ENCODE data around the gene CATSPERB.

The CATSPERB gene, protein sequence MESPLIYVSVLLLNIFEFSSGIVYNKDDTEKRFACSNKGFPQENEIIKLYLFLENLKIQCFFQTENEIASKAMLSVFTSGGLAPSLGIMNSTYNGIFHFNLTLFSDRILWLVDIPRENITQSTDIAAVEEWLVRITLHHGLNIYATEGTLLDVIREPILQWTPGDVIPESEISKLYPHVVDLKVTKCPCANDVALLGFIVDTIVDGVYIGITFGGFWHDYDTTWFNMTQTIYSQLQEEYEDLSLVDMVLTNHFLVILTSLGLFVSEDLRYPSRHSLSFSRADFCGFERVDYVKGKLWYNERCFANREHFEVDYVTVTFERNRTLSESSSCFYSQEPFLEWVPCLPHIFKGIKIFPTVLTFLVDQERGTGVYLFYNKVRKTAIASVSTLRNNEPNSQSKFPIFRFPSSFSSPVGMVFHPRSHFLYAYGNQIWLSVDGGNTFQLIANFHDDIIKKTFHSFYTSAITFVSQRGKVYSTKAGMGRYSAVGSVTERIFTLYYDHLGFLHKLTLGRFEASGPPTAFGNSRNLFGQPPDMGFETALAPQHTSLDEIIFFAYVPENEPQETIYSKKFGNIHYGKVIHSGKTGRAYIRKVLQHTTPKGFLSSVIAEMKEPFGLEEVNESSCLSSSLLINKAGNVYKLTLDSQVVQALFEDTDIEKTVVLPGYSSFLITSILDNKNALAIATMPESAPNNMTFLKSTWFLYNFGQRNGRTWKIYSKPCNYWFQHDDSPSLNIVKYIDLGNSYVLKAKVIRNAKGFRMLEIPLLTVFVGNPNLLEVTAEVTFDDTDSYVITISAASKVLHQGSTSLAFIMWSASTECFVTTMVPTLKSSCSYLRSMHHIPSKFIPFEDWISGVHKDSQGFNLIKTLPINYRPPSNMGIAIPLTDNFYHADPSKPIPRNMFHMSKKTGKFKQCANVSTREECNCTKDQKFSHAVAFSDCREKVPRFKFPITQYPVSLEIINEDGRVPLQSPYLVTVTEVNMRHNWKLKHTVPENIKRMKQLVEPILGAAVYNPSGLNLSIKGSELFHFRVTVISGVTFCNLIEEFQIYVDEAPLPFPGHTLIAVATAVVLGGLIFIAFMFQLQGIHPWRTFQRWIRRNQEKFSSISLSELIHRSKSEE

DNA sequence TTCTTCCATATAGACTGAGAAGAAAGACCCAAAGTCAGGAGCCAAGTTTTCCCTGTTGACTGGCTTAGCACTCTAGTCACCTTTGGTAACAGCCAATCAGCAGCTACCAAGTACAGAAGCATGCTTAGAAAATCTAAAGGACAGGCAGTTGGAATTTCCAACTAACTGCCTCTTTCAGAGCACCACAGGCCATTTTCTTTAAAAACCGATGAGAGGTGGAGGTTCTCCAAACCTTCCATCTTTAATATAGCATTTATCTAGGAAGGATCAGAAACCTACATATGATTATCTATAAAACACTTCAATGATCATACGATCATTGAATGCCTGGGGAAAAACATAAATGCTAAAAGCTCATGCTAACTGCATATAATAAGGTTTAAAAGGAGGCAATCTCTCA is at the start of gene CATSPERB:
TSS of gene CATSPERB (minus strand) at position 101 of the 400 bp plus-strand sequence. CDS start 2,607 bp downstream, outside the sequence.
- Histone ChIP-seq H3K27me3 (no peaks in the 10 kb centered on the region), H3K9me3 (replicated peaks in 1 of 11) (no peaks in the 10 kb centered on the region), H3K27ac (no peak within 1 kb of the TSS), H3K4me2 (no peak within 1 kb of the TSS), H3K9ac (no peak within 1 kb of the TSS), H4K20me1 (no peaks in the 10 kb centered on the region), H3K36me3 (no peaks in the 10 kb centered on the region), H3K4me3 (no peak within 1 kb of the TSS), H3K4me1 (no peaks in the 10 kb centered on the region)
- TF ChIP-seq Cebpa-rat (IDR thresholded peaks at IDR 0.05), result no peak

DNA sequence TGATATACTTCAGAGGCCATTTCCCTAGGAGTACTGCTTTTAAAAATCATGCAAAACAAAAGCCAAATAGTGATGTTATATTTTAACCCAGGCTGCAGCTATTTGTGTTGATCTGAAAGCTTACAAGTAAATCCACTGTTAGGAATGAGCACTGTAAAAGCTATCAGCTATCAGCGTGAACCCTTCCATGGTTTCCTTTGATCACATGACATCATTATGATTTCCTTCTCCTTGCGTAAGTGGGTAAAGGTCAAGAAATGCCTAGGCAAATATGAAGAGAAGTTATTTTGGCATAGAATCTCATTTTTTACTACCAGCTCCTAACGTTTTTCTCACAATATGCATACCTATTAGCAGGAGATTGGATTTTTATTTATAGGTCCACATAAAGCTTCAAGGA is 48.6 kb upstream of the CATSPERB start:
- Histone ChIP-seq H3K9me3 (replicated peaks in 1 of 11) (no peaks in the 10 kb centered on the region), H3K9ac (no peak overlapping the region), H4K20me1 (no peaks in the 10 kb centered on the region), H3K4me3 (no peak overlapping the region), H3K27me3 (no peaks in the 10 kb centered on the region), H3K27ac (no peak overlapping the region), H3K4me1 (no peaks in the 10 kb centered on the region), H3K4me2 (no peak overlapping the region), H3K36me3 (no peaks in the 10 kb centered on the region)
- no peak for TF ChIP-seq Cebpa-rat (IDR thresholded peaks at IDR 0.05)

DNA sequence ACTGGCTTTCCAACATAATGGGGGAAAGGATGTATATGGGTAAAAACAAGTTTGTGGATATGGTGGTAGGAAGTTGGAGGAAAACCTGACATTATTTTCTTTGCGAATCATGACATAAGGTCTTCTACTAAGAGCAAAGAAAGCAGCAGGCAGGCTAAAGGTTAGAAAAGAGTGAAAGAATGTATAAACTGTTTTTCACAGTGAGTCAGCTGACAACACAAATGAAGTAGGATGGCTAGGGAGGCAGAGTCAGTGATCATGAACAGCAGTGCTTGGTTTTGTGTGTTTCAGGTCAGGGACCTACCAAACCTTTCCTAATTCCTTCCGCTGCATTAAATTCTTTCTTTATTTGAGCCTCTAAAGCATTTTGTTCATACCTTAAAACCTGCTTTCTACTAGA is 46.3 kb upstream of the CATSPERB start:
- H3K27ac ChIP-seq, result no peak overlapping the region
- H3K27me3 ChIP-seq, result no peaks in the 10 kb centered on the region
- no peaks in the 10 kb centered on the region for H4K20me1 ChIP-seq
- no peak overlapping the region for H3K4me3 ChIP-seq
- TF ChIP-seq Cebpa-rat (IDR thresholded peaks at IDR 0.05), result no peak
- H3K4me2 ChIP-seq, result no peak overlapping the region
- no peak overlapping the region for H3K9ac ChIP-seq
- H3K4me1 ChIP-seq, result peaks cover 0 to 9% (median 6%) of the 10 kb centered on the region in 10 experiments; a peak in 12 of 20 replicates
- H3K9me3 ChIP-seq (replicated peaks in 1 of 11), result no peaks in the 10 kb centered on the region
- H3K36me3 ChIP-seq, result no peaks in the 10 kb centered on the region

GRCh38 chr14:91774140-91775096 is 42.5 kb upstream of the CATSPERB start:
- no peak overlapping the region for H3K9ac ChIP-seq
- no peaks in the 10 kb centered on the region for H4K20me1 ChIP-seq
- H3K4me1 ChIP-seq, result peaks cover 0 to 9% (median 6%) of the 10 kb centered on the region in 10 experiments; a peak in 12 of 20 replicates
- H3K27ac ChIP-seq, result no peak overlapping the region
- no peak for TF ChIP-seq Cebpa-rat (IDR thresholded peaks at IDR 0.05)
- H3K9me3 ChIP-seq (replicated peaks in 1 of 11), result no peaks in the 10 kb centered on the region
- peak overlapping the region in 7 of 11 experiments; percentile 7 to 40 (median 11); a peak in 6 of 22 replicates for H3K4me2 ChIP-seq
- H3K36me3 ChIP-seq, result no peaks in the 10 kb centered on the region
- H3K4me3 ChIP-seq, result no peak overlapping the region
- no peaks in the 10 kb centered on the region for H3K27me3 ChIP-seq

DNA sequence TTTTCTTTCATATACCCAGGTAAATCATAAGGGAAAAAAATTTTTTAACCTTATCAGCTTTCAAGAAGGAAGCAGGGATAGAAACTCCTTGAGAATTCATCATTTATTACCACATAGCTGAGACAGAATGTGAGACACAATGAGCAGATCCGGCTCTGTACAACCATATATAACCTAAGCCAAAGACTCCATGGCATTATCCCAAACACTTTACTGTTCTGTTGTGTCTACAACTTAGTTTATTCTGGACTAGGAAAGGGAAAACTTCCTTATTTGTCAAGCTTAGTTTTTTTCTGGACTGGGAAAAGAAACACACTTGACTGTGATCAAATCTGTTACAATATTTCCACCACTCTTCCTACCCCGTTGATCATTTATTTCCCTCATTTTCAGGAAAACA is 38.3 kb upstream of the CATSPERB start:
- Histone ChIP-seq H3K27me3 (no peaks in the 10 kb centered on the region), H3K36me3 (no peaks in the 10 kb centered on the region), H3K4me1 (peaks cover 0 to 9% (median 6%) of the 10 kb centered on the region in 10 experiments; a peak in 12 of 20 replicates), H4K20me1 (no peaks in the 10 kb centered on the region), H3K4me3 (no peak overlapping the region), H3K9me3 (replicated peaks in 1 of 11) (no peaks in the 10 kb centered on the region), H3K4me2 (no peak overlapping the region), H3K27ac (no peak overlapping the region), H3K9ac (no peak overlapping the region)
- TF ChIP-seq Cebpa-rat (IDR thresholded peaks at IDR 0.05), result no peak

DNA sequence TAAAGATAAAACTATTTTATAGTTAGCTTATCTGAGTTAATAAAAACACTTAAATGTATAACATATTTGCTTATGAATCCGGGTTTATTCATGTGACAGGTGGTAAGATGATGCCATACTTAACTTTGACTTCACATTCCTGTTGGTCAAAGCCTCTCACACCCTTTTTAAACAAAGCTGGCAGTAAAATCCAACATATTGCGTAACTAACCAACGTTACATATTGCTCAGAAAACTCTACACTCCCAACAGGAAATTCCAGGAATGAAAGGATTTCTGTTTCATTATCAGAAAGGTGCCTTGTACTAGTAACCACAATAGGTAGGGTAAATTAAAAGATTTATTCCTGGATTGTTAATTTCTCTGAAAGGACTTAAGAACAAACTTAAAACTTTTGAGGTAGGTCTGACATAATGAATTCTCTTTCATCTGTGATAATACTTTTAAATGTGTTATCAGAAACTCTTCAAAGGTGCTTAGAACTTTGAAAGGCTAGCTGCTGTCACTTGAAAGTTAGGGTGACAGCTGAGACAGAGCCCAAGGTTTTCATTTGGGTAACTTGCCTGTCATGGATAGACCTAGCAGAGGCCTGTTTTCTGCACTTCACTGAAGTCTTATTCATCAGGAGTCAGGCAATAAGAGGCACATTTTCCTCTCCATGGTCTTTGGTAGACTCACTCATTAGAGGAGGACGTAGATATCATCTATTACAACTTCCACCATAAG is 23.8 kb upstream of the CATSPERB start:
- H4K20me1 ChIP-seq, result no peaks in the 10 kb centered on the region
- no peak overlapping the region for H3K4me3 ChIP-seq
- peaks cover 0 to 12% (median 7%) of the 10 kb centered on the region in 10 experiments; a peak in 8 of 20 replicates for H3K4me1 ChIP-seq
- no peaks in the 10 kb centered on the region for H3K27me3 ChIP-seq
- peak in 3 of 11 experiments; percentile 8 to 83 (median 59); a peak in 4 of 22 replicates for TF ChIP-seq Cebpa-rat (IDR thresholded peaks at IDR 0.05)
- H3K4me2 ChIP-seq, result no peak overlapping the region
- no peak overlapping the region for H3K9ac ChIP-seq
- no peaks in the 10 kb centered on the region; a peak in 1 of 22 replicates for H3K36me3 ChIP-seq
- H3K27ac ChIP-seq, result no peak overlapping the region
- peaks cover 15 to 18% (median 17%) of the 10 kb centered on the region in 11 experiments for H3K9me3 ChIP-seq (replicated peaks in 1 of 11)

DNA sequence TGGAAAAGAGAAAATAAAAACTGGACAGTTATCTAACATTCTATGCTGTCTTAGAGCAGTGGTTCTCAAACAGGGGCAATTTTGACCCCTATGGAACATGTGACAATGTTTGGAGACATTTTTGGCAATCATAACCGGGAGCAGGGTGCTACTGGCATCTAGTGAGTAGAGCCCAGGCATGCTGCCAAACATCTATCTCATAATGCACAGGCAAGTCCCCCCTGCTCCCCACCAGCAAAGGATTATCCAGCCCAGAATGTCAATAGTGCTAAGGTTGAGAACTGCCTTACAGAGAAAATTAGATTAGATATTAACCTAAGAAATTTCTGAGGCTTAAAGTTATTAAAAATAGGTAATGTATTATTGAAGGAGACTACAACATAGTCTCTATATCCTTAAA is 22.9 kb upstream of the CATSPERB start:
- H3K27ac ChIP-seq, result no peak overlapping the region
- peaks cover 6 to 9% (median 8%) of the 10 kb centered on the region in 11 experiments; a peak in 18 of 22 replicates for H3K9me3 ChIP-seq (replicated peaks in 1 of 11)
- no peak for TF ChIP-seq Cebpa-rat (IDR thresholded peaks at IDR 0.05)
- H4K20me1 ChIP-seq, result no peaks in the 10 kb centered on the region
- peaks cover 0 to 12% (median 7%) of the 10 kb centered on the region in 10 experiments; a peak in 8 of 20 replicates for H3K4me1 ChIP-seq
- H3K4me3 ChIP-seq, result no peak overlapping the region
- H3K9ac ChIP-seq, result no peak overlapping the region
- H3K36me3 ChIP-seq, result no peaks in the 10 kb centered on the region
- no peak overlapping the region for H3K4me2 ChIP-seq
- H3K27me3 ChIP-seq, result no peaks in the 10 kb centered on the region
